Activated CD4-positive, alpha-beta T cell treated with anti-CD3 and anti-CD28 coated beads, Interleukin-2, amount 50 U/mL, for 1 hour (primary cell): ENCODE results near the gene SMIM23.

Experiments used
- DNase-seq: peaks from one replicate; pipeline ENCODE4 v3.0.0-alpha.2; 2020

SMIM23 gene

GRCh38 chr5:171785517-171785916 is at the start of gene SMIM23:
Gene SMIM23 (plus strand): TSS chr5:171785817. CDS start chr5:171785872, 55 bp downstream.
- DNase-seq = no peak

- no peak for DNase-seq
Observed at GRCh38 chr5:171736976-171737891, 48.4 kb upstream of the SMIM23 start.

- DNase-seq = no peak
Observed at GRCh38 chr5:171738501-171738900, 47.1 kb upstream of the SMIM23 start.

GRCh38 chr5:171739271-171739670 is 46.3 kb upstream of the SMIM23 start:
- no peak for DNase-seq

- no peak for DNase-seq
Observed at GRCh38 chr5:171743436-171744076, 42.1 kb upstream of the SMIM23 start.

GRCh38 chr5:171744264-171744663 is 41.4 kb upstream of the SMIM23 start:
- no peak for DNase-seq

- DNase-seq = no peak
Observed at GRCh38 chr5:171744882-171745281, 40.7 kb upstream of the SMIM23 start.

GRCh38 chr5:171745602-171746001 is 40.0 kb upstream of the SMIM23 start:
- DNase-seq = no peak

- DNase-seq = no peak
Observed at GRCh38 chr5:171747061-171747859, 38.4 kb upstream of the SMIM23 start.

- no peak for DNase-seq
Observed at GRCh38 chr5:171748720-171749119, 36.9 kb upstream of the SMIM23 start.

- no peak for DNase-seq
Observed at GRCh38 chr5:171749365-171749764, 36.3 kb upstream of the SMIM23 start.

- DNase-seq = no peak
Observed at GRCh38 chr5:171750311-171750788, 35.3 kb upstream of the SMIM23 start.

GRCh38 chr5:171755354-171755821 is 30.2 kb upstream of the SMIM23 start:
- DNase-seq = no peak

- DNase-seq = no peak
Observed at GRCh38 chr5:171757853-171758535, 27.6 kb upstream of the SMIM23 start.

- no peak for DNase-seq
Observed at GRCh38 chr5:171759777-171760176, 25.8 kb upstream of the SMIM23 start.

GRCh38 chr5:171762021-171762608 is 23.5 kb upstream of the SMIM23 start:
- DNase-seq = no peak

GRCh38 chr5:171762903-171763302 is 22.7 kb upstream of the SMIM23 start:
- DNase-seq = no peak

GRCh38 chr5:171764265-171764664 is 21.4 kb upstream of the SMIM23 start:
- DNase-seq = no peak

- no peak for DNase-seq
Observed at GRCh38 chr5:171766875-171767274, 18.7 kb upstream of the SMIM23 start.

GRCh38 chr5:171770153-171770552 is 15.5 kb upstream of the SMIM23 start:
- no peak for DNase-seq

GRCh38 chr5:171771856-171772255 is 13.8 kb upstream of the SMIM23 start:
- DNase-seq = no peak

- no peak for DNase-seq
Observed at GRCh38 chr5:171773106-171773505, 12.5 kb upstream of the SMIM23 start.
